ENCODE data around the gene AUTS2. TPM values are rescaled to one million over a fixed set of nuclear protein-coding genes. Genes with fewer than 3 reads are reported as not detected.

The AUTS2 gene
- total and polyA plus RNA-seq, 10 of the 15 experiments (the other 5 are each of a cell fraction or from before 2014, with no cell fraction given): 6.4 to 55.6 (median 21.6) TPM

GRCh38 chr7:70134029-70134770, 535.9 kb downstream of the AUTS2 start:
- Histone ChIP-seq H3K9ac (ENCODE audit: control insufficient read depth, insufficient read depth, low read length) (no peak overlapping the region), H3K79me2 (ENCODE audit: control insufficient read depth, insufficient read depth, low read length) (no peaks in the 10 kb centered on the region), H3K4me2 (ENCODE audit: control insufficient read depth, insufficient read depth) (no peak overlapping the region), H2AFZ (ENCODE audit: control insufficient read depth, low read depth, low read length) (no peak overlapping the region), H3K27me3 (replicated peaks in 1 of 2; ENCODE audit: control insufficient read depth in 2 of 2, insufficient read depth in 2 of 2, low read length in 1 of 2) (no peaks in the 10 kb centered on the region), H3K9me3 (replicated peaks; ENCODE audit: control insufficient read depth, insufficient read depth, low read length) (no peaks in the 10 kb centered on the region), H3K4me1 (ENCODE audit: control insufficient read depth, insufficient read depth, low read length) (no peaks in the 10 kb centered on the region; the same call in 1 of the 2 replicates), H3K36me3 (ENCODE audit: control insufficient read depth in 2 of 2, insufficient read depth in 2 of 2, low read length in 1 of 2) (no peaks in the 10 kb centered on the region), H3K4me3 (no peak overlapping the region), H3K27ac (ENCODE audit: control insufficient read depth, insufficient read depth) (no peak overlapping the region), H4K20me1 (ENCODE audit: control insufficient read depth, insufficient read depth) (no peaks in the 10 kb centered on the region)
- no peak for ATAC-seq
- TF ChIP-seq ETV6 (conservative IDR thresholded peaks at IDR 0.05 in 1 of 2, IDR thresholded peaks at IDR 0.05 in 1 of 2; ENCODE audit: borderline replicate concordance in 1 of 2, low read depth in 1 of 2) (no peak), ZBTB40 (IDR thresholded peaks at IDR 0.05; ENCODE audit: borderline replicate concordance) (no peak)
- SMC1A ChIA-PET (ENCODE audit: uncharacterized antibody, unreplicated experiment): interaction anchor here (0.9 kb wide), 1 partner anchor 16 kb away, joined by 3 read pairs; no protein-coding TSS in a partner anchor
- in situ Hi-C loops (cut with MboI): no loop called here
- RAD21 ChIA-PET (ENCODE audit: unreplicated experiment): no interaction called here
- POLR2A ChIA-PET: no interaction called here
- CTCF ChIA-PET: interaction anchor here (1.8 kb wide), 1 partner anchor 8 kb away, joined by 7 read pairs; no protein-coding TSS in a partner anchor
- 58% methylated on average over 8 of the region's 8 CpGs for WGBS (ENCODE audit: insufficient coverage, insufficient replicate concordance, low lambda C conversion rate, missing lambda C conversion rate)
- DNase-seq (ENCODE audit: low read depth, low spot score): no peak
- BruUV-seq (replicated peaks): no TSS peak
- intact Hi-C loops (cut with micrococcal nuclease; ENCODE audit: unreplicated experiment): no loop called here
- FAIRE-seq: no peak

Measured in GM12878 (cell line).